Stimulated activated CD8-positive, alpha-beta memory T cell treated with anti-CD3 and anti-CD28 coated beads, Interleukin-2, amount 100 ng/mL, for 48 hours (primary cell): ENCODE data around the gene SLC1A3.
A peak's percentile ranks its signal among the peaks of the same experiment; 100 is the strongest.
"Not testable (repeated sequence)": the region's sequence is repeated elsewhere in the genome, so short reads cannot be mapped to it uniquely, and the experiment has no call there.

Experiments used
- DNase-seq, 2 donors: peaks; one replicate each; pipeline ENCODE4 v3.0.0-alpha.2; 2020; ENCODE audit warnings: low read depth in 2 of 2

The SLC1A3 gene

DNA sequence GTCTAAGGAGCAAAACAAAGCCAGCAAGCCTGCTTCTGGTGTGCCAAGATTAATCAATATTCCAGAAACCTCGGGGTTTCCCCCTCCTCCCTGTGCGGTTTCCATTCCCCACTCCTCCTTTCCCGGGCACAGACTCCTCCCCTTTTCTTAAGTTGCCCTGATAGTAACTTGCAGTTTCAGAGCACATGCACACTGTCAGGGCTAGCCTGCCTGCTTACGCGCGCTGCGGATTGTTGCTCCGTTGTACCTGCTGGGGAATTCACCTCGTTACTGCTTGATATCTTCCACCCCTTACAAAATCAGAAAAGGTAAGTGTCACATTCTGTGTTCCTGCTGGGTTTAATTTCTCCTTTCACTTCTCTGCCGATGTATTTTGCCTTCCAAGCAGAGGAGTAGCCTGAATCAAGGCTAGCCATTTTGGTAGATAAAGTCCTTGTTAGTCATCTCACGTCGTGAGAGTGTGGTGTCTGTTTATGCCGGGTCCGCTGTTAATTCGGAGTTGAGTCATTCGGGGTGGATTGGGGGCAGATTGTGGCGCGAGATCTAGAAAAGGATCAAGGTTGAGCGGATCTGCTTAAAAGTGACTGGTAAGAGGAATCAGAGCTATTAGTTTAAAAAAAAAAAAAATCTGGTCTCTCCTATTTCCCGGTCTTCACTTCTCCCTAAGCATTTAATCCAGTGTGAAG lies at the start of gene SLC1A3:
Gene SLC1A3 (plus strand): TSS at position 179 of the 686 bp plus-strand sequence. CDS start 1,818 bp downstream, outside the sequence.
- peak; percentile 24 to 28 for DNase-seq

- no peak for DNase-seq
Measured at GRCh38 chr5:36558641-36559040, 47.8 kb upstream of the SLC1A3 start.

DNA sequence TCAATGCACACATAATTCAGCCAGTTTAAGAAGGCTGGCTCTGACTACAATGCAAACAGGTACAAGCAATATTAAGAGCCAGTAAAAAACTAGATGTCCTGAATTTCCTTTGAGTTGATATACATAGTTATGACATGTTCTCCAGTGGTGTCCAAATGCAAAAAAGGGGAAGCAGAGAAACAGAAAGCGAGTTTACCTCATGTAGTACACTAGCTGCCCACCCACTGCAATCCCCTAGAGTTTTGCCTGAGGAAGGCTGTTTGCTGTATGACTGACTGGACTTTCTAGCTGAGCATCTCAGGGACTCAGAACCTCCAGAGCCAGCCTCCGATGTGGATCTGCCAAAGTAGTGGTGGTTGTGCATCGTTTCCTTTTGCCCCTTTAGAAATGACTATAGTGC lies 44.8 kb upstream of the SLC1A3 start:
- DNase-seq = no peak

DNA sequence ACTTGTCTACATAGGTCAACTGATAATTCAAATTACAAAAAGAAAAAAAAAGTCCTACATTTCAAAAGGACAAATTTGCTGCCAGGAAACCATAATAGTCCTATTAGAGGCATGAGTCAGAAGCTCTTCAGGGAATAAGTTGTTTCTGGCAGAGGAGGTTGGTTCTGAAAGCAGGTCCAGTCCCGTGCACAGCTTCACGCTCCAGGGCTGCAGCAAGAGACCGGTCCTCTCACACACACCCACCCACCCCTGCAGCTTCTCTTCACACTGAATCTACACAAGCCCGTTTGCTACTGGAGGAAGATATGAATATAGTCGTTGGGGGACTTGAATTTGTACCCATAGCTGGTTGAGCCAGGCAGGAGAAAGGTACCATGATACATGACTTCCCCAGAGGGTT lies 36.9 kb upstream of the SLC1A3 start:
- DNase-seq = no peak

GRCh38 chr5:36570301-36571095 lies 35.9 kb upstream of the SLC1A3 start:
- DNase-seq = no peak

- DNase-seq = no peak
Measured at GRCh38 chr5:36571401-36572042, 34.9 kb upstream of the SLC1A3 start.

DNA sequence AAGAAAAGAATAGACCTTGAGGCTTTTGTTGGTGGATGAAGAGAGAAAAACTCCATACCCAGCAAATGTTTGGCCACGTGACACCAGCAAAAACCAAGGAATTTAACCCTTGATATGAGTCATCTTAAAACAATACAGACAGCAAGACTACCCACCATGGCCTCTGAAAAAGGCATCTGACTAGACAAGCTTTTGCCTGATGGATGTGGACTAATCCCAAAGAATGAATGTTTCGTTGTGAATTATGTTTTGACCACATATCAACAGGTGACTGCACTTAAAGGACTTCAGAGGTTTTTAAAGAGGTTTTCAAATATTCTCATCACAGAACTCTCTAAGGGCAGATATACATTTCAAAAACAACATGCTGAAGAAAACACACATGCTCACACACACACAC lies 33.0 kb upstream of the SLC1A3 start:
- no peak for DNase-seq

DNA sequence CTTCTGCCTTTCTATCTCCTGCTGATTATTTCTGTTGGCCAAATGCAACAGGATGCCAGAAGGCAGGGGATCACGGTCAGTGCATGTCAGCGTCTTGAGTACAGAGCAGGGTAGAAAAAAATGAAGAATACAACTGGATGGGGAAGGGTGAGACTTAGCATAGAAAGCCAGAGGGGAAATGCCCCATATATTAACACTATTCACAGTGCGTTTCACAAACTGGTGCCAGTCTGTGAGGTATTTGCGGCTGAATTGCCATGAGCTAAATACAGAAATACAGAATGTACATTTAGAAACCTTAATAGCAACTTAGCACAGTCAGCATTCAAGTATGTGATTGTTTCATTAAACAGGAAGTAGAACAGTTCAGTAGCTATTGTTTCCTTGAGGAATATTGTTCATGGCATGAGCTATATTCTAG lies 31.0 kb upstream of the SLC1A3 start:
- no peak for DNase-seq

DNA sequence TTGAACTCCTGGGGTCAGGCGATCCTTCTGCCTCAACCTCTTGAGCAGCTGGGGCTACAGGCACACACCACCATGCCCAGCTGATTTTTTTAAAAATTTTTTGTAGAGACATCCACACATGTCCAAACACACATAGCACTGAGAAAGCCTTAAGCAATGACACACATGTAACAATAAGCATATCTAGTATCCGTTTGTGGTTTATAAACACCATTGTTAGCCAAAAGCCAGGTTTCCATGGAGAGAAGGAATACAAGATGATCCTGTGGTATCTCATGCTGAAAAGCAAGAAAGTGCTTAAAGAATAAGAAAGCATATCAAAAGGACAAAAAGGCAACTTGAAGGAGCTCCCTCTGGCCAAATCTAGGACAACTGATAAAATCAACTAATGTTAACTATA lies 29.7 kb upstream of the SLC1A3 start:
- DNase-seq = no peak

- DNase-seq = not testable (repeated sequence)
Measured at GRCh38 chr5:36579858-36580257, 26.5 kb upstream of the SLC1A3 start.

GRCh38 chr5:36581070-36581469 lies 25.3 kb upstream of the SLC1A3 start:
- no peak for DNase-seq

DNA sequence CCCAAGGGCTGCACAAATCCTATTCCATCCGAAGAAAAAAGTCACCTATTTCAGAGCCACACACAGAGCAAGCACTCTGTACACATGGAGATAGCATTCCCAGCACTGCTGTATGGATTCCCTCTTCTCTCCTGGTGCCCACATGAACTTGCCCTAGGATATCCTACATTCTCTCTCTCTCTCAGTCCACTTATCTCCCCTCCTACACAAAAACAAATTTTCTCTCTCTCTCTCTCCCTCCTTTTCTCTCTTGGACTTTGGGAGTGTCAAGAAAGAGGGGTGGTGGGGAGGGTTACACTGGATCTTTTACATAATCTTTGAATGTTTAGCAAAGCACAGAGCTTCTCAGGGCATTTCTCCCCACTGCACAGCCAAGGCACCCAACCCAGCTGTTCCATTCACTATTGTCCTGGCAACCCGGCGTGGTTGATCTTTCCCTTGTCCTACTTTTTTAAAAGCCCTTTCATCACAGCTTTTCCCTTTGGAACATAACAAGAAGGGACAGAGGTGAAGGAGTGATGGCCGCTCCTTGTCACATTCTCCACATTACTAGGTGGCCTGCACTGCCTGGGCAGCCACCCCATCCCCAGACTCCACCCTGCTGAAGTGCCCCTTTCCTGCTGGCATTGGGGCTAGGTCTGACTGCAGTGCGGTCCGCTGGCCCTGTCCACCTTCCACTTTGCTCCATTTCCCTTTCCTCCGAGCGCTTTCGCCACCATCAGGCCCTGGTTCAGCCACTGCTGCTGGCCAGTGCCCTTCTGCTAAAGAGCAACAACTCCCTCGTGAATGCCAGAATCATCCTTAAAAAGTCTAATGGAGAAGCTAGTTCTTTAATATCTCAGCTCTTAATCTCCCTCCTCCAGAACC lies 22.2 kb upstream of the SLC1A3 start:
- DNase-seq = no peak

DNA sequence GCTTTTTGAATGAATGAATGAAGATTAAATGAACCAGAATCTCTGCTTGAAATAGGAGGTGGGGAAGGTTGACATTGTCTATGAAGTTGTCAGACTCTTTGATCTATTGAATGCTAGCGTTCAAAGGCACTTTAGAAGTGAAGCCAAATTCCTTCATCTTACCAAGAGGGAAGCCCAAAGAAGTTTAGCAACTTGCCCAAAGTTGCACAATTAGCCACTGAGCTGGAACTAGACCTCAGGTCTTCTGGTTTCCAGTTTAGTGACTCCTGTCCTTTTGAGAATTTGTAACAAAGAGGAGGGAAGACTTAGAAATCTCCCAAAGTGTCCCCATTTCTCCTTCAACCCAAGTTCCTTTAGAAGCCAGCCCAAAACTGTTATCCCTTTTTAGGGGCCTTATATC lies 20.7 kb upstream of the SLC1A3 start:
- DNase-seq = no peak

DNA sequence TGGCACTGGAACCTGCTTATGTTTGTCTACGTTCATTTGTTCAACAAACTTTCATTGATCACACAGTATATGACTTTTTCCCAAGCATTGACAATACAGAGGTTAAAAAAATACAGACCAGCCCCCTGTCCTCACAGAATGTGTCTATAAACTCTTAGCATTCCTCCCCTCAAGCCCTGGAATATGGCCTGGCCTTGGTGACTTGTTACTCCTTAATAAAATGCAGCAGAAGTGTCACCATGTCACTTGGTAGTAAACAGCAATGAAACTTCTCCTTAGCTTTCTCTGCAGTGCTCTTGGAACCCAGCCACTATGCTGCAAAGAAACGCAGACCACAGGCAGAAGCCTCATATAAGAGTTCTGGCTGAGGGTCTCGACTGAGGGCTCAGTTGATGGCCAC lies 19.1 kb upstream of the SLC1A3 start:
- DNase-seq = no peak

- DNase-seq = not testable (repeated sequence)
Measured at GRCh38 chr5:36589735-36590134, 16.7 kb upstream of the SLC1A3 start.

DNA sequence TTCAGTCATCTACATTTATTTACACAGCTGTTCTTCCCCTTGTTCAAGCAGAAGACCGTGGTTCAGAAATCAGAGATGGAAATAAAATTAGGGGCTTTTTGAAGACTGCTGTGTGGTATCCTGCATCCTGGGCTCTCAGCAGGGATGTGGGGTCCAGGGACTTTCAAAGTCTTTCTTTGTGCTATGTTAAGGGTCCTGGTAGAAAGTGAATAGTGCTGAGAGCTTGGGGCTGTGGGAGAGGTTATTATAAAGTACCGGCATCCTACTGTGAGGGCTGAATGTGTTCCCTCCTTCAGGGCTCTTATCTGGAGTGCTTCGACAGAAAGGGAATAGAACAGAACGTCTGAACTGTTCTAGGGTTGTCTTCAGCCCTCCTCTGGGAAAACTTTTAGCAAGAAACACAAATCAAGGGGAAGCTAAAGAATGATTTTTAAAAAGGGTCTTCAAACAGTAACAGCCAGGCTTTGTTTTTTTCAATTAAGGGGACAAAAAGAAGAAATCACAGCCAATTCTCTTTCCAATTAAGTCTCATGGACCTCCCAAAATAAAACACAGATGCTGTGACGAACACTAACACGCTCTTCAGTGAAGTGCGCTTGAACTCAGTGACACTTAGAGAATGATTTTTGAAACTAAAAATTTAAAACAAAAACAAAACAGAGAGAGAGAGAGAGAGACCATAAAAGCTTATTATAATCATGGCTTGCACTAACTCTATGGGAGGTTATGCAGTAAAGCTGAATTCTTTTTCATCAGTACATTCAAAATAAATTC lies 15.7 kb upstream of the SLC1A3 start:
- no peak for DNase-seq

DNA sequence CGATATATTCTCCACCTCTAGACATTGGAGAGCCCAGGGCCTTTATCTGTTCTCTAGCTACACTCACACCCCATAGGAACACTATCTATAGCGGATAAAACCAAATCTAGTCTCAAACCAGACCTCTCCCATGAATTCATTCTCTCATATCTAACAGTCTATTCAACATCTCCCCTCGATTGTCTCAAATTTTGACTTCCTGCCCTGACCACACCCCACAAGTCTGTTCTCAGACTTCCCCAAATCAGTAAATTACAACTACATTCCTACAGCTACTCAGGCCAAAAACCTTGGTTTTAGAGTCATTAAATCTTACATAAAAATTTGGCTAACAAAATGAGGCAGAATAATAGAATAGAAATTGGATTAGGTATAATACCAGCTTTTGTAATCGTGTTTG lies 12.5 kb upstream of the SLC1A3 start:
- no peak for DNase-seq

- no peak for DNase-seq
Measured at GRCh38 chr5:36596247-36596646, 10.2 kb upstream of the SLC1A3 start.

DNA sequence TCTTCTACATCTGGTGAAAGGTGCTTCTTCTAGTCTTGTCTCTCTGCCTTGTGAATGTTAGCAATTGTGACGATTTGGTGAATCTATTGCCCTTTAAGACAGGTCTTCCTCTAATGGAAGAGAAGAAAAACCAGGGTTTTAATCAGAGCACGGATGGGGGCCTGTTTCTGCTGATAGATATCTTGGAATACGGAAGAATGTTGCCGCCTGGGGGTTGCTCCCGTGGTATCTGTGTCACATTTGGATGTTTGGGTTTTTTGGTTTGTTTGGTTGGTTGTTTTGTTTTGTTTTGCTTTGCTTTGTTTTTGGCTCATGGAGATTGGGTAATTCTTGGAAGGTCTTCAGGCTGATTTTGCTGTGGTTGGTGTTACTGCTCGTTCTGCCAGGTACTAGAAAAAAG lies 9.7 kb upstream of the SLC1A3 start:
- DNase-seq = no peak

- no peak for DNase-seq
Measured at GRCh38 chr5:36598045-36598444, 8.4 kb upstream of the SLC1A3 start.
